Adipose tissue (tissue), 3 donors: ENCODE data around the gene NRCAM. TPM values are rescaled to one million over a fixed set of nuclear protein-coding genes. Genes with fewer than 3 reads are reported as not detected.
"Not testable (repeated sequence)": the region's sequence is repeated elsewhere in the genome, so short reads cannot be mapped to it uniquely, and the experiment has no call there.

Source experiments
- H3K27ac ChIP-seq: one replicate; pipeline ENCODE4 v1.5.1; 2013; ENCODE audit warnings: low read depth, low read length
- WGBS, 3 donors: extraction: QIAGEN DNeasy Blood & Tissue Kit; methylation state at CpG; one replicate each; pipeline ENCODE4 v1.1.7; 2013; 5-methylcytosine and 5-hydroxymethylcytosine counted together
- polyA plus RNA-seq, 3 donors: library from polyadenylated mRNA; stranded (reverse); fragments of 200-250 nt; gene quantifications; one replicate each; pipeline ENCODE4 v1.2.3, GENCODE V29; 2013
- donor health status: healthy with polysubstance abuse.
- donor health status: Bipolar disorder and iron deficiency.
- donor health status: healthy.

Gene NRCAM
- polyA plus RNA-seq, 3 donors = 2.5 to 10.0 (median 2.6) TPM

DNA sequence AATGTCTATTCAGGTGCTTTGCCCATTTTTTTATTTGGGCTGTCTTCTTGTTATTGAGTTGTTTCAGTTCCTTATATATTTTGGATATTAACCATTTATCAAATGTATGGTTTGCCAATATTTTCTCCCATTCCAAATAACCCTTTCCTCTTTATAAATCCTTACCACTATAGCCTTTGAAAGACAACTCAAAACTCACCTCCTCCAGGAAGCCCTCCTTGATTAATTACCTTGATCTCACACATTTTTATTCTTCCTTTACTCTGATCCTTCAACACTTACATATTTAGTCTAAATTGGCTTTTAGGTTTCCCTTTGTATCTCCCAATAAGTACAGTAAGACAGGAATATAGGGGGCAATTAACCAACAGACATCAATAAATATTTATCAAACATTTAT lies 42.9 kb downstream of the NRCAM start:
- no peak overlapping the region for H3K27ac ChIP-seq

- H3K27ac ChIP-seq = no peak overlapping the region
- WGBS, 3 donors = 84 to 97% (median 86%) methylated on average over 6 of the region's 6 CpGs
These were observed 47.1 kb downstream of the NRCAM start for GRCh38 chr7:108409146-108409545.

DNA sequence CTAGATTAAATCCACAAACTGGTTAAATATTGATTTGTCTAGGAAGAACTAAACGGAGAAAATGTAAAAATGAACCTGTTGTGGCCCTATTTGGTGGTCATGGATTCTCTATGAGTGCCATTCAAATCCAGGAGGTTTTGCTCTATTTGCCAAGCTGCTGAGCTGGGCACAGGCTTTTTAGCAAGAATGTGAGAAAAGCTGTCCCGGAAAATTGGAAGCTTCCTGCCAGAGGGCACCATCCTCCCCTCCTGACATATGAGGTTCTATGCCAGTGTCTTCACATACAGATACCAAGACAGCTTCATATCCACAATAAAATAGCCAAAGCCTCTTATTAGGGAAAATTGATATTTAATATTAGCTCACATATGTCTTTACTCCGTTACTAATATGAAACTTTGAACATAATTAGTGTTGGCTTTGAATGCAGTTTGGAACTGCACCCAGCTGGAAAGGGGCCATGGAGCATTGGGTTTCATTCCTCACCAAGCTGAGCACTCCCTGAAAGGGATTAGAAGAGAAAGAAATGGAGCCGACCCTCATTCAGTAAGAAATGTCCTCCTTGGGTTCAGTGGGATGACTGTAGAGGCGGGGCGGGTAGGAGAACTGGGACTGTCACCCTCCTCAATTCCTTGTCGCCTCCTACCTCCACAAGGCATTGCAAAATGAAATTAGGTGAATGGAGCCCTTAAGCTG lies 47.8 kb downstream of the NRCAM start:
- no peak overlapping the region for H3K27ac ChIP-seq
- 59 to 72% (median 70%) methylated on average over 7 of the region's 7 CpGs for WGBS, 3 donors

- no peak overlapping the region for H3K27ac ChIP-seq
- 82 to 87% (median 86%) methylated on average over 2 of the region's 2 CpGs for WGBS, 3 donors
These were observed 48.6 kb downstream of the NRCAM start for GRCh38 chr7:108407676-108408075.

DNA sequence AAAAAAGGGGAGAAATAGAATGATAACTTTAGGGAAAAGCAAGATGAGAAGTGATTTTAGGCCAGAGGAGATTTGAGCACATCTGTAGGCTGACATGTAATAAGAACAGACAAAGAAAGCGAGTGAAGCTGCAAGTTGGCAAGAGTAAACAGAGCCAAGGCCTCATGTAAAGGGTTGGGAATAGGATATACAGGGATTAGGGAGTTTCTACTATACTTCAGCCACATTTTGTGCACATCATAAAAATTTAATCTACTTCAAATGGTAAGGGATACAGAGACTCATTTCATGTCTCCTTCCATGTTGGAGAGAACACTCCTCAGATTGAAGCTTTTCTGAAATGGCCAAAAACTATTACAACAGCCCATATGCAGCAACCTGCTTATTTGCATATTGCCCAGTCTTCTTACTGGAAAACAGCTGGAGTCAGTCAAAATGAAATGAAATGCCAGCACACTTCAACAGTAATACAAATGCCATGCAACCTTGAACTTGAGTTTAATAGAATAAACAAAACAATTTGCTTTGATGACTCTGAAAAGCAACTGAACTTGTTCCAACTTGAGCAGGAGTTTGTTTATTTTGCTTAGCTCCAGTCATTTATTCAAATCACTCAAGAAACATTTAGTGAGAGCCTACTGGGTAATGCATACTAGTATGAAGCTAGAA lies 49.9 kb downstream of the NRCAM start:
- 55 to 97% (median 92%) methylated on average over 1 of the region's 1 CpG for WGBS, 3 donors
- no peak overlapping the region for H3K27ac ChIP-seq

DNA sequence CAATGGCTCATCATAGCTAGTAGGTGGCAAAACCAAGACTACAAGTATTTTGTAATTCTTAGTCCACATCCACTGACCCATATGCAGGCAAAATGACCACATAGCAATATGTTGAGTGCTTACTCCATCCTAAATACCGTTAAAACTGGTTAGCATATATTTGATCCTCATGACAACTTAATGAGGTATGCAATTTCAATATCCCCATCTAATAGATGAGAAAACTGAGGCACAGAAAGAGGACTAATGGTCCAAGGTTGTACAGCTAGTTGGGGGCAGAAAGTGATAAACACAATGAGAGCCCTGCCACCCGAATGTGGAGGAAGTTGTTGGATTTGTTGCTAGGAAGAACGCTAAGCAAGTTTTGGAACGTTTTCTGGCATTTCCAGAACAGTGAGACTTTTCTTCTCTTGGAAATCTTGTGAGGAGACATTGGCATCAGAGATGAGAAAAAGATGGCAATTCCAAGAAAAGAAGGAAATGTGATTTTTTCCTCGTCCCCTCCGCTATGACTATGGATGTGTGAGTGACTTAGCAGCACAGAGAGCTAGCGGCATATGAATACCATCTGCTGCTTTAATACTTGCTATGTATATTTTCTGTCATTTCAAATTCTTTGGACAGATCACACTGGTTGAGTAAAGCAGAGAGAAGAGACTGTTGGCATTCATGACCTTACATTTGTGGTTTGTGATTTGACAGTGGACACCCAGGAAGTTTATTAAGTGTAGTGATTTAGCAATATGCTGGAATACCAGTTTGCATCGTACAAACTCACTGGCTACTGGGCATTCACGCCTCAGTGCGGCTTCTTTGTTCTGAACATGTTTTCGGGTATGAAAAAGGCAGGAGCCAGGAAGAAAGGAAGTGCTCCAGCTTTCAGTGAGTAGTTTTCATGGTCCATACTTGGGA lies 51.5 kb downstream of the NRCAM start:
- H3K27ac ChIP-seq = no peak overlapping the region
- 90 to 93% (median 90%) methylated on average over 11 of the region's 11 CpGs for WGBS, 3 donors

- H3K27ac ChIP-seq = no peak overlapping the region
- 82 to 90% (median 87%) methylated on average over 9 of the region's 9 CpGs for WGBS, 3 donors
These were observed 52.5 kb downstream of the NRCAM start for GRCh38 chr7:108403597-108404217.

- H3K27ac ChIP-seq = no peak overlapping the region
- WGBS, 3 donors = 38 to 60% (median 43%) methylated on average over 2 of the region's 2 CpGs
These were observed 53.4 kb downstream of the NRCAM start for GRCh38 chr7:108402865-108403264.

- WGBS, 3 donors = 89 to 90% (median 89%) methylated on average over 9 of the region's 9 CpGs
- no peak overlapping the region for H3K27ac ChIP-seq
These were observed 60.2 kb downstream of the NRCAM start for GRCh38 chr7:108396080-108396479.

GRCh38 chr7:108395426-108395825 lies 60.8 kb downstream of the NRCAM start:
- H3K27ac ChIP-seq = no peak overlapping the region

DNA sequence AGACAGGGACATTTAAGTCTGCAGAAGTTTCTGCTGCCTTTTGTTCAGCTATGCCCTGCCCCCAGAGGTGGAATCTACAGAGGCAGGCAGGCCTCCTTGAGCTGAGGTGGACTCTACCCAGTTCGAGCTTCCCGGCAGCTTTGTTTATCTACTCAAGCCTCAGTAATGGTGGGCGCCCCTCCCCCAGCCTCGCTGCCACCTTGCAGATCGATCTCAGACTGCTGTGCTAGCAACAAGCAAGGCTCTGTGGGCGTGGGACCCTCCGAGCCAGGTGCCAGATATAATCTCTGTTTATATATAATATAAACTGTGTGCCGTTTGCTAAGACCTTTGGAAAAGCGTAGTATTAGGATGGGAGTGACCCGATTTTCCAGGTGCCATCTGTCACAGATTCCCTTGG lies 63.1 kb downstream of the NRCAM start:
- H3K27ac ChIP-seq = not testable (repeated sequence)
- 37 to 54% (median 51%) methylated on average over 10 of the region's 10 CpGs for WGBS, 3 donors

GRCh38 chr7:108387686-108388085 lies 68.5 kb downstream of the NRCAM start:
- H3K27ac ChIP-seq = not testable (repeated sequence)
- WGBS, 3 donors = 88 to 97% (median 91%) methylated on average over 2 of the region's 2 CpGs

- 75 to 91% (median 76%) methylated on average over 2 of the region's 2 CpGs for WGBS, 3 donors
- H3K27ac ChIP-seq = no peak overlapping the region
These were observed 70.3 kb downstream of the NRCAM start for GRCh38 chr7:108385834-108386422.

DNA sequence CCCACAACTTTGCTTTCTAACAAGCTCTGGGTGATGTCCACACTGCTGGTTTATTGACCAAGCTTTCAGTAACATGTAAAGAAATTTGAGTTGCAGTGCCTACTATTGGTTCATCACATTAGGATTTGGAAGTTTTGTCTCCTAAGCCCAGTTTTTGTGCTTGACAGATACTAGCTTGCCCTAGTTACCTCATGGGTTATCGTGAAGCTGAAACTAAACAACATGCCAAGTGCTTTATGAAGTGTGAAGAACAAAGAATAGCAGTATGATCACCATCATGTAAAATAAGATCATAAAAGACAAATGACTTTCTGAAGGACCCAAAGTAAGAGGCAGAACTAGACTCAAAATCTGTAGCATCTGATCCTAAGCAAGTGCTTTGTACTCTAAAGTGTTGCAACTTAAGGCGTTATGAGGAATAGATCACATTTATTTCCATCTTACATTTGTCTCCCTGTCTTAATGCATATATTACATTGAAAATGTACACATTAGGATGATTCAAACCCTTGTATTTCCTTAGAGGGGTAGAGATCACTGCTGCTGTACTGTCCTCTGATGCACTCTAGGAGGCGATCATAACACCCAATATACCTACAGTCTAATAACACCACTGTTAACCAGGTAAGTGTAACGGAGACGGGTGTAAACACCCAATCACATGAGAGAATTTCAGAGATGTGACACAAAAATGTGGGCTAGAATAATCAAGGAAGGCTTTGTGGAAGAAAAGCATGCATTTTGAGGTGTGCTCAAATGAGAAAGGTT lies 71.3 kb downstream of the NRCAM start:
- WGBS, 3 donors = 60 to 80% (median 74%) methylated on average over 5 of the region's 5 CpGs
- no peak overlapping the region for H3K27ac ChIP-seq

DNA sequence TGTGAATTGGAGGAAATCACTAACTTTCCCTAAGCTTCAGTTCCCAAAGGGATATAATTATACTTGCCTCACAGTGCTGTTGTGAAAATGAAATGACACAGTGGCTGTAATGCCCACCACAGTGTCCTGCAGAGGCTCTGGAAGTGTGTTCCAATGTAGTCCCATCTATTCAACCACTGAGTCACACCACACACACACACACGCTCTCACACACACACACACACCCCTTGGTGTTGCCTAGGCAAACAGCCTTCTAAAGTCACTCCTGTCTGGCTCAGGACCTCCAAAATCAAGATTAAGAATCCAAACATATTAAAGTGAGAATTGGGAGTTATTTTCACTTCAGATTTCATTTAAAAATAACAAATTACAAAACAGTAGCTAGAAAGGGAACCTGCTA lies 73.3 kb downstream of the NRCAM start:
- WGBS, 3 donors = 71 to 81% (median 81%) methylated on average over 1 of the region's 1 CpG
- no peak overlapping the region for H3K27ac ChIP-seq

GRCh38 chr7:108380517-108380916 lies 75.7 kb downstream of the NRCAM start:
- H3K27ac ChIP-seq = no peak overlapping the region

DNA sequence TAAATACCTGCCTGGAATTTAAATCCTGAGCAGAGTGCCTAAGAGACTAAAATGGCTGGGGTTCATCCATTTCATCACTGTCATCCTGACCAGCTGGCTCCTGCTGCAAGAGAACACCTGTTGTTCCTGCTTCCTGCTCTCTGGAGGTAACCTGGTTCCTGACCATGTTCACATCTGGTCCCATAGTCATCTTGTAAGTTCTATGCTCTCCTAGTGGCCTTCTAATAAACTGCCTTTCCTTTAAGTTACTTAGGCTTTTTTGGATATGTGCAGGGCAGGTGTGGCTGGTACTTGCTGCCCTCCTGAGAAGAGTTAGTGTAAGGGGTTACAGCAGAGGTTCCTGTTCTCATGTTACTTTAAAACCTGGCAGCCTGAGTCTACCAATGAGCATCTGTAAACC lies 80.0 kb downstream of the NRCAM start:
- no peak overlapping the region for H3K27ac ChIP-seq

DNA sequence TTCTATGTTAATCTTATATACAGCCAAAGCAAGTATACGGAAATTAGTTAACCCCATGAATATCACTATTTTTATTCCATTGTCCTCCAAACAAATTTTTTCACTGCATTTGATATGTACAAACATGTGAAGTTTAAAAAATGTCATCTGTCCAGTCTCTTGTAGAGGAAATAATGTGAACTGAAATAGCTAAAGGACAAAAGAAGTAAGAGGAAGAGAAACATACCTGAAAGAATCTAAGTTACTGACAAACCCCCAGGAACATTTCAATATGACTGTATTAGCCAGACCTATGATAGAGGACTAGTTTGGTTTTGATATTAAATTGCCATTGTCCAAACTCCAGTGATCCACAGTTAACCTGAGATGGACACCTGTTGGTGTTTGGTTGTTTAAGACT lies 80.6 kb downstream of the NRCAM start:
- no peak overlapping the region for H3K27ac ChIP-seq
- 92 to 95% (median 93%) methylated on average over 1 of the region's 1 CpG for WGBS, 3 donors
